ENCODE measurements around the gene BCS1L.

Gene BCS1L

DNA sequence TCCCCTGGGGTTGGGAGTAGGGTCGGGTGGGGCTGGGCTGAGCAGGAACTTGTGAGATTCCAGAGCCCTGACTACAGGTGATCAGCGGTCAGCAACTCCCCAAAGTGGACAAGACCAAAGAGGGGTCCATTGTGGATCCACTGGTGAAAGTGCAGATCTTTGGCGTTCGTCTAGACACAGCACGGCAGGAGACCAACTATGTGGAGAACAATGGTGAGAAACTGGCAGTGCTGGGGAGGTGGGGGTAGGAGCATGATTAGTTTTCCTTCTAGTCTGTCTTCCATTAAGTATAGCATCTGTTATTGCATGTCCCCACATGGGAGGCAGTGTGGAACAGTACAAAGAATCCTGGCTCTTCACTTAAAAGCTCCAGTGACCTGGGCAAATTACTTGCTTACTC, 23.8 kb upstream of the BCS1L start:
- no peak overlapping the region for H2AFZ ChIP-seq
- H3K27me3 ChIP-seq (ENCODE audit: control insufficient read depth, insufficient read depth, low read length) = no peaks in the 10 kb centered on the region
- H3K9ac ChIP-seq = no peak overlapping the region
- no peak overlapping the region for H3K4me3 ChIP-seq (ENCODE audit: low read depth, low read length)
- H3K4me2 ChIP-seq (ENCODE audit: low read length) = no peak overlapping the region
- no peaks in the 10 kb centered on the region for H3K9me3 ChIP-seq (ENCODE audit: control insufficient read depth, low read length)
- H3K4me1 ChIP-seq = no peaks in the 10 kb centered on the region
- no peak for TF ChIP-seq CTCF (IDR thresholded peaks at IDR 0.05)
- no peak overlapping the region for H3K27ac ChIP-seq
- H3K79me2 ChIP-seq = peaks cover 4% of the 10 kb centered on the region
- H3K36me3 ChIP-seq (ENCODE audit: control insufficient read depth, insufficient read depth, low read length) = no peaks in the 10 kb centered on the region

- H3K79me2 ChIP-seq = peaks cover 4% of the 10 kb centered on the region
- H3K27me3 ChIP-seq (ENCODE audit: control insufficient read depth, insufficient read depth, low read length) = no peaks in the 10 kb centered on the region
- H3K36me3 ChIP-seq (ENCODE audit: control insufficient read depth, insufficient read depth, low read length) = no peaks in the 10 kb centered on the region
- H3K4me2 ChIP-seq (ENCODE audit: low read length) = no peak overlapping the region
- no peak overlapping the region for H3K4me3 ChIP-seq (ENCODE audit: low read depth, low read length)
- TF ChIP-seq CTCF (IDR thresholded peaks at IDR 0.05) = no peak
- H3K9ac ChIP-seq = no peak overlapping the region
- H3K27ac ChIP-seq = no peak overlapping the region
- H3K9me3 ChIP-seq (ENCODE audit: control insufficient read depth, low read length) = no peaks in the 10 kb centered on the region
- H3K4me1 ChIP-seq = no peaks in the 10 kb centered on the region
- H2AFZ ChIP-seq = no peak overlapping the region
Observed at GRCh38 chr2:218638372-218638771, 21.1 kb upstream of the BCS1L start.

DNA sequence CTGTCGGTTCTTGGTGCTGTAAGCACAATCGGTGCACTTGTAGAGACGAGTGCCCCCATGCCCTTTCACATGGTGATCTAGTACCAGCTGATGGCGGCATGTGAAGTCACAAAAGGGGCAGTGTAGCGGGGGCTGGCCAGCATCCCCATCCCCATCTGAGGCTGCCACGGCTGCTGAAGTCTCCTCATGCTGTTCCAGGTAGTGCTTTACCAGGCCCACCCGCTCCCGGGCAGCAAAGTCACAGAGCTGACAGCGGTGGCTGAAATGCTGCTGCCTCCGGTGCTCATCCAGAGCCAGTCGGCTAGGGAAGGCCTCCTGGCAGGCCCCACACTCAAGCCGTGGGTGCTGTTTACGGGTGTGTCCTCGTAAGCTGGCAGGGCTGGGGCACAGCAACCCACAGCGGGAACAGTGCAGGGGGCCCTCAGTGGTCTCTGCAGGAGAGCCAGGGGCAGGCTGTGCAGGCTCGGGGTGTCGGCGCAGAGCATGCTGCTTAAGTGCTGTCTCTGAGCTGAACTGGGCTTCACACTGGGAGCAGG, 17.3 kb upstream of the BCS1L start:
- H2AFZ ChIP-seq = no peak overlapping the region
- no peak overlapping the region for H3K27ac ChIP-seq
- no peaks in the 10 kb centered on the region for H3K27me3 ChIP-seq (ENCODE audit: control insufficient read depth, insufficient read depth, low read length)
- H3K4me3 ChIP-seq (ENCODE audit: low read depth, low read length) = no peak overlapping the region
- H3K79me2 ChIP-seq = peaks cover 4% of the 10 kb centered on the region
- H3K9ac ChIP-seq = no peak overlapping the region
- no peaks in the 10 kb centered on the region for H3K4me1 ChIP-seq
- no peaks in the 10 kb centered on the region for H3K9me3 ChIP-seq (ENCODE audit: control insufficient read depth, low read length)
- H3K4me2 ChIP-seq (ENCODE audit: low read length) = no peak overlapping the region
- TF ChIP-seq CTCF (IDR thresholded peaks at IDR 0.05) = no peak
- H3K36me3 ChIP-seq (ENCODE audit: control insufficient read depth, insufficient read depth, low read length) = no peaks in the 10 kb centered on the region

DNA sequence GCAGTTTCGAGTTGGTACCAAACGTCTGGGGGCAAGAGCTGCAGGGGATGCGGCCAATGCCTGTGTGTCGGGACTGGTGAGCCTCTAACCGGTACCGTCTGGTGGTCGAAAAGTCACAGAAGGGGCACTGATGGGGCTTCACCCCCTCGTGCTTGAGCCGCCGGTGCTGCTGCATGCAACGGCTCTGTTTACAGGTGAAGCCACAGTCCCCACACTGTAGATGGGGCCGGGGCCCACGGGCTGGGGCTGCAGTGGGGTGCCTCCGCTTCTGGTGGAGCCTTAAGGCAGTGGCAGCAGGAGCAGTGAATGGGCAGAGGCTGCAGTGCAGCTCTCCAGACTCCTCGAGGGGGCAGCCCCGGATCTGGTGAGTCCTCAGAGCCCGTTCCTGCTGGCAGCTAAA, 16.7 kb upstream of the BCS1L start:
- no peak overlapping the region for H3K27ac ChIP-seq
- H3K79me2 ChIP-seq = peaks cover 4% of the 10 kb centered on the region
- H3K36me3 ChIP-seq (ENCODE audit: control insufficient read depth, insufficient read depth, low read length) = no peaks in the 10 kb centered on the region
- no peaks in the 10 kb centered on the region for H3K9me3 ChIP-seq (ENCODE audit: control insufficient read depth, low read length)
- H3K4me1 ChIP-seq = no peaks in the 10 kb centered on the region
- no peaks in the 10 kb centered on the region for H3K27me3 ChIP-seq (ENCODE audit: control insufficient read depth, insufficient read depth, low read length)
- H3K9ac ChIP-seq = no peak overlapping the region
- no peak overlapping the region for H3K4me3 ChIP-seq (ENCODE audit: low read depth, low read length)
- H3K4me2 ChIP-seq (ENCODE audit: low read length) = no peak overlapping the region
- no peak overlapping the region for H2AFZ ChIP-seq
- no peak for TF ChIP-seq CTCF (IDR thresholded peaks at IDR 0.05)

- Histone ChIP-seq H3K4me3 (ENCODE audit: low read depth, low read length) (no peak overlapping the region), H3K9me3 (ENCODE audit: control insufficient read depth, low read length) (no peaks in the 10 kb centered on the region), H3K79me2 (peaks cover 4% of the 10 kb centered on the region), H2AFZ (no peak overlapping the region), H3K4me1 (no peaks in the 10 kb centered on the region), H3K4me2 (ENCODE audit: low read length) (no peak overlapping the region), H3K36me3 (ENCODE audit: control insufficient read depth, insufficient read depth, low read length) (no peaks in the 10 kb centered on the region), H3K27me3 (ENCODE audit: control insufficient read depth, insufficient read depth, low read length) (no peaks in the 10 kb centered on the region), H3K9ac (no peak overlapping the region), H3K27ac (no peak overlapping the region)
- TF ChIP-seq CTCF (IDR thresholded peaks at IDR 0.05) = no peak
Observed at GRCh38 chr2:218643751-218644310, 15.7 kb upstream of the BCS1L start.
